HG03159 (cell line): ENCODE results near the gene REXO4.
"Not testable (repeated sequence)": the region's sequence is repeated elsewhere in the genome, so short reads cannot be mapped to it uniquely, and the experiment has no call there.

Source experiments
- ATAC-seq: cut with Tn5 transposase; IDR thresholded peaks from one replicate; pipeline ENCODE4 v1.9.1; 2021; ENCODE audit warnings: mild to moderate bottlenecking, moderate library complexity; ENCODE audit not compliant: unreplicated experiment

Gene REXO4

GRCh38 chr9:133389562-133389961, 28.2 kb downstream of the REXO4 start:
- ATAC-seq: no peak

- no peak for ATAC-seq
Observed at GRCh38 chr9:133389025-133389557, 28.7 kb downstream of the REXO4 start.

GRCh38 chr9:133387680-133388079, 30.1 kb downstream of the REXO4 start:
- no peak for ATAC-seq

GRCh38 chr9:133386338-133386737, 31.5 kb downstream of the REXO4 start:
- no peak for ATAC-seq

DNA sequence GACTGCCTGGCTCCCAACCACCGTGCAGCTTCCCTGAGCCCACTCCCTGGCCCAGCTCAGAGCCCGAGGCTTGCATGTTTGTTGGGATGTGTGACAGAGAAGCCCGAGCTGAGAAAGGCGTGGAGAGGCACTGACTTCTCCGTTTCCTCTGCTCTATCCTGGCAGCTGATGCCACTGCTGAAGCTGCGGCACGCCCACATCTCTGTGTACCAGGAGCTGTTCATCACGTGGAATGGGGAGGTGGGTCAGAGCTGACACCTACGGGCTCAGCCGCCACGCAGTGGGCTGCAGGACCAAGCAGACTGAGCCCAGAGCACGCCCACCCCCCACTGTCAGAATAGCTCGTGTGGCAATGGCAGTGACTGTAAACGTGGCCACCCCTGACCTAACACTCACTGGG, 32.4 kb downstream of the REXO4 start:
- ATAC-seq: no peak

- ATAC-seq: no peak
Observed at GRCh38 chr9:133384736-133385321, 33.0 kb downstream of the REXO4 start.

GRCh38 chr9:133383438-133383837, 34.4 kb downstream of the REXO4 start:
- ATAC-seq: no peak

DNA sequence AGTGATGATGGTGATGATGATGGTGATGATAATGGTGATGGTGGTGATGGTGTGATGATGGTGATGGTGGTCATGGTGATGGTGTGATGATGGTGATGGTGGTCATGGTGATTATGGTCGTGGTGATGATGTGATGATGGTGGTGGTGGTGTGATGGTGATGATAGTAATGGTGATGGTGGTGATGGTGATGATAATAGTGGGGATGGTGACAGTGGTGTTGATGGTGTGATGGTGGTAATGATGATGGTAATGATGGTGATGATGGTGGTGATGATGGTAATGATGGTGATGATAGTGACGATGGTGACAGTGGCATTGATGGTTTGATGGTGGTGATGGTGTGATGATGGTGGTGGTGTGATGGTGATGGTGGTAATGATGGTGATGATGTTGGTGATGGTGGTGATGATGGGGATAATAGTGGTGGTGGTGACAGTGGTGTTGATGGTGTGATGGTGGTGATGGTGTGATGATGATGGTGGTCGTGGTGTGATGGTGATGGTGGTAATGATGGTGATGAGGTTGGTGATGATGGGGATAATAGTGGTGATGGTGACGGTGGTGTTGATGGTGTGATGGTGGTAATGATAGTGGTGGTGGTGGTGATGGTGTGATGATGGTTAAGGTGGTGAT, 35.2 kb downstream of the REXO4 start:
- ATAC-seq: no peak

GRCh38 chr9:133380734-133381133, 37.1 kb downstream of the REXO4 start:
- no peak for ATAC-seq

GRCh38 chr9:133379153-133380086, 38.4 kb downstream of the REXO4 start:
- no peak for ATAC-seq

- no peak for ATAC-seq
Observed at GRCh38 chr9:133378408-133378962, 39.3 kb downstream of the REXO4 start.

DNA sequence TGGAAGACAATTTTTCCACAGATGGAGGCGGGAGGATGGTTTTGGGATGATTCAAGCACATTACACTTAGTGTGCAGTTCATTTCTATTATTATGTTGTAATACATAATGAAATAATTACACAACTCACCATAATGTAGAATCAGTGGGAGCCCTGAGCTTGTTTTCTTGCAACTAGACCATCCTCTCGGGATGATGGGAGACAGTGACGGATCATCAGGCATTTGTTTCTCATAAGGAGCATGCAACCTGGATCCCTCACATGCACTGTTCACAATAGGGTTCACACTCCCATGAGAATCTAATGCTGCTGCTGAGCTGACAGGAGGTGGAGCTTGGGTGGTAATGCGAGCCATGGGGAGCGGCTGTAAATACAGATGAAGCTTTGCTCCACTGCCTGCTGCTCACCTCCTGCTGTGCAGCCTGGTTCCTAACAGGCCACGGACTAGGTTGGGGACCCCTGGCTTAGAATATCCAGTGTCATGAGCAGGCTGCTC, 40.0 kb downstream of the REXO4 start:
- ATAC-seq: no peak

DNA sequence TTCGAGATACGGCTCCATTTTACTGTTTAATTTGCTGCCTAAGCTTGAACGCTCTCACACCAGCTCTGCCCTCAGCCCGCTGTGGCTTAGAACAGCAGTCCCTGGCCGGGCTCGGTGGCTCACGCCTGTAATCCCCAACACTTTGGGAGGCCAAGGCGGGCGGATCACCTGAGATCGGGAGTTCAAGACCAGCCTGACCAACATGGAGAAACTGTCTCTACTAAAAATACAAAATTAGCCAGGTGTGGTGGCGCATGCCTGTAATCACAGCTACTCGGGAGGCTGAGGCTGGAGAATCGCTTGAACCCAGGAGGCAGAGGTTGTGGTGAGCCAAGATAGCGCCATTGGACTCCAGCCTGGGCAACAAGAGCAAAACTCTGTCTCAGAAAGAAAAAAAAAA, 40.5 kb downstream of the REXO4 start:
- ATAC-seq: not testable (repeated sequence)

GRCh38 chr9:133375724-133376654, 41.8 kb downstream of the REXO4 start, which contains the start of the genes STKLD1 and SURF4:
Gene STKLD1 (plus strand): TSS chr9:133376366. CDS start chr9:133376474, 108 bp downstream.
Gene SURF4 (minus strand): TSS chr9:133376060. CDS start chr9:133375969, 91 bp downstream.
- peak; percentile 90 for ATAC-seq

- peak; percentile 9 for ATAC-seq
Observed at GRCh38 chr9:133375116-133375723, 42.6 kb downstream of the REXO4 start.

- ATAC-seq: no peak
Observed at GRCh38 chr9:133374612-133375115, 43.1 kb downstream of the REXO4 start.

- no peak for ATAC-seq
Observed at GRCh38 chr9:133372144-133372543, 45.7 kb downstream of the REXO4 start.

GRCh38 chr9:133371261-133371711, 46.5 kb downstream of the REXO4 start:
- ATAC-seq: no peak

GRCh38 chr9:133370685-133371084, 47.1 kb downstream of the REXO4 start:
- ATAC-seq: no peak
